Suprapubic skin (tissue), 3 donors: ENCODE measurements around the gene ALG12.

ENCODE experiments used
- EP300 ChIP-seq: sonication (generic); formaldehyde crosslinking; IDR thresholded peaks from one replicate; pipeline ENCODE4 v1.6.1; 2017; ENCODE audit warnings: antibody characterized with exemption
- POLR2A ChIP-seq, 2 donors: fragments of 450-650 bp; IDR thresholded peaks; one replicate each; pipeline ENCODE4 v1.6.1; 2017; ENCODE audit warnings: antibody characterized with exemption in 2 of 2, mild to moderate bottlenecking in 2 of 2, moderate library complexity in 2 of 2
- TF ChIP-seq, protein P1 (sequence below), 2 donors: fragments of 200-600 bp in 1 of 2; fragments of 450-650 bp in 1 of 2; sonication (generic) in 1 of 2; IDR thresholded peaks; one replicate each; pipeline ENCODE4 v1.5.1; 2016 to 2019; ENCODE audit warnings: antibody characterized with exemption in 2 of 2, mild to moderate bottlenecking in 1 of 2, moderate library complexity in 1 of 2

DNA sequence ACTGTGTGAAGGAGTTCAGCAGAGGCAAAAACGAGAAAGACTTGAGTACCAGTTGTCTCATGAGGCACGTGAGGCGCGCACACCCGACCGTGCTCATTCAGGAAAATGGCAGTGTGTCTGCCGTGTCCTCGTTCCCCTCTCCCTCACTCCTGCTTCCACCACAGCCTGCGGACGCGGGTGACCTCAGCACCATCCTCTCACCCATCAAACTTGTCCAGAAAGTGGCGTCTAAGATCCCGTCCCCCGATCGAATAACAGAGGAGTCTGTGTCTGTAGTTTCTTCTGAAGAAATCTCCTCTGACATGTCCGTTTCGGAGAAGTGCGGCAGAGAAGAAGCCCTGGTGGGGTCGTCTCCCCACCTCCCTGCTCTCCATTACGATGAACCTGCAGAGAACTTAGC lies 34.2 kb downstream of the ALG12 start:
- TF ChIP-seq, protein P1, sequence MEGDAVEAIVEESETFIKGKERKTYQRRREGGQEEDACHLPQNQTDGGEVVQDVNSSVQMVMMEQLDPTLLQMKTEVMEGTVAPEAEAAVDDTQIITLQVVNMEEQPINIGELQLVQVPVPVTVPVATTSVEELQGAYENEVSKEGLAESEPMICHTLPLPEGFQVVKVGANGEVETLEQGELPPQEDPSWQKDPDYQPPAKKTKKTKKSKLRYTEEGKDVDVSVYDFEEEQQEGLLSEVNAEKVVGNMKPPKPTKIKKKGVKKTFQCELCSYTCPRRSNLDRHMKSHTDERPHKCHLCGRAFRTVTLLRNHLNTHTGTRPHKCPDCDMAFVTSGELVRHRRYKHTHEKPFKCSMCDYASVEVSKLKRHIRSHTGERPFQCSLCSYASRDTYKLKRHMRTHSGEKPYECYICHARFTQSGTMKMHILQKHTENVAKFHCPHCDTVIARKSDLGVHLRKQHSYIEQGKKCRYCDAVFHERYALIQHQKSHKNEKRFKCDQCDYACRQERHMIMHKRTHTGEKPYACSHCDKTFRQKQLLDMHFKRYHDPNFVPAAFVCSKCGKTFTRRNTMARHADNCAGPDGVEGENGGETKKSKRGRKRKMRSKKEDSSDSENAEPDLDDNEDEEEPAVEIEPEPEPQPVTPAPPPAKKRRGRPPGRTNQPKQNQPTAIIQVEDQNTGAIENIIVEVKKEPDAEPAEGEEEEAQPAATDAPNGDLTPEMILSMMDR (IDR thresholded peaks at IDR 0.05) = no peak
- TF ChIP-seq EP300 (no peak), POLR2A (IDR thresholded peaks at IDR 0.05) (no peak)
